Tibial nerve (tissue), 4 donors: Measurements from ENCODE around the gene ADD2.
"Not testable (repeated sequence)": the region's sequence is repeated elsewhere in the genome, so short reads cannot be mapped to it uniquely, and the experiment has no call there.

Experiments
- EP300 ChIP-seq, 2 donors: sonication (generic); formaldehyde crosslinking; IDR thresholded peaks; one replicate each; pipeline ENCODE4 v1.6.1; 2017; ENCODE audit warnings: antibody characterized with exemption in 2 of 2, mild to moderate bottlenecking in 1 of 2
- POLR2A ChIP-seq, 2 donors: fragments of 450-650 bp; IDR thresholded peaks; one replicate each; pipeline ENCODE4 v1.6.1; 2017; ENCODE audit warnings: antibody characterized with exemption in 2 of 2, mild to moderate bottlenecking in 2 of 2, moderate library complexity in 2 of 2
- TF ChIP-seq, protein P1 (sequence below), 5 experiments: fragments of 200-600 bp in 3 of 5; fragments of 450-650 bp in 2 of 5; sonication (generic) in 3 of 5; IDR thresholded peaks; one replicate each; pipeline ENCODE4 v1.5.1; 2016 to 2019; ENCODE audit warnings: antibody characterized with exemption in 5 of 5, mild to moderate bottlenecking in 3 of 5, moderate library complexity in 2 of 5

DNA sequence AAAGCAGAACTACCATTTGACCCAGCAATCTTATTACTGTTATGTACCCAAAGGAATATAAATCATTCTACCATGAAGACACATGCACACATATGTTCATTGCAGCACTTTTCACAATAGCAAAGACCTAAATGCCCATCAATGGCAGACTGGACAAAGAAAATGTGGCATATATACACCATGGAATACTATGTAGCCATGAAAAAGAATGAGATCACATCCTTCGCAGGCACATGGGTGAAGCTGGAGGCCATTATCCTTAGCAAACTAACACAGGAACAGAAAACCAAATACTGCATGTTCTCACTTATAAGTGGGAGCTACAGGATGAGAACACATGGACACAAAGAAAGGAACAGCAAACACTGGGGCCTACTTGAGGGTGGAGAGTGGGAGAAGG, 28.5 kb downstream of the ADD2 start:
- TF ChIP-seq, protein P1, sequence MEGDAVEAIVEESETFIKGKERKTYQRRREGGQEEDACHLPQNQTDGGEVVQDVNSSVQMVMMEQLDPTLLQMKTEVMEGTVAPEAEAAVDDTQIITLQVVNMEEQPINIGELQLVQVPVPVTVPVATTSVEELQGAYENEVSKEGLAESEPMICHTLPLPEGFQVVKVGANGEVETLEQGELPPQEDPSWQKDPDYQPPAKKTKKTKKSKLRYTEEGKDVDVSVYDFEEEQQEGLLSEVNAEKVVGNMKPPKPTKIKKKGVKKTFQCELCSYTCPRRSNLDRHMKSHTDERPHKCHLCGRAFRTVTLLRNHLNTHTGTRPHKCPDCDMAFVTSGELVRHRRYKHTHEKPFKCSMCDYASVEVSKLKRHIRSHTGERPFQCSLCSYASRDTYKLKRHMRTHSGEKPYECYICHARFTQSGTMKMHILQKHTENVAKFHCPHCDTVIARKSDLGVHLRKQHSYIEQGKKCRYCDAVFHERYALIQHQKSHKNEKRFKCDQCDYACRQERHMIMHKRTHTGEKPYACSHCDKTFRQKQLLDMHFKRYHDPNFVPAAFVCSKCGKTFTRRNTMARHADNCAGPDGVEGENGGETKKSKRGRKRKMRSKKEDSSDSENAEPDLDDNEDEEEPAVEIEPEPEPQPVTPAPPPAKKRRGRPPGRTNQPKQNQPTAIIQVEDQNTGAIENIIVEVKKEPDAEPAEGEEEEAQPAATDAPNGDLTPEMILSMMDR (IDR thresholded peaks at IDR 0.05): not testable (repeated sequence)
- TF ChIP-seq POLR2A, EP300 (IDR thresholded peaks at IDR 0.05): not testable (repeated sequence)
